SU-DHL-6 (cell line): ENCODE data around the gene CST8.

Experiments used
- EZH2phosphoT487 ChIP-seq: fragments of 200-600 bp; sonication (generic), shearing (Covaris generic); conservative IDR thresholded peaks from 2 replicates; pipeline ENCODE4 v1.6.1; 2018; ENCODE audit warnings: mild to moderate bottlenecking, antibody characterized with exemption, low read length, moderate library complexity, mixed read lengths
- TF ChIP-seq, protein P1 (sequence below): fragments of 200-600 bp; sonication (generic); IDR thresholded peaks from one replicate; pipeline ENCODE4 v1.5.1; 2017; ENCODE audit warnings: antibody characterized with exemption, mild to moderate bottlenecking, low read length, moderate library complexity; ENCODE audit not compliant: insufficient read depth, poor library complexity, severe bottlenecking

GRCh38 chr20:23453549-23454543 lies 37.1 kb upstream of the CST8 start:
- TF ChIP-seq, protein P1, sequence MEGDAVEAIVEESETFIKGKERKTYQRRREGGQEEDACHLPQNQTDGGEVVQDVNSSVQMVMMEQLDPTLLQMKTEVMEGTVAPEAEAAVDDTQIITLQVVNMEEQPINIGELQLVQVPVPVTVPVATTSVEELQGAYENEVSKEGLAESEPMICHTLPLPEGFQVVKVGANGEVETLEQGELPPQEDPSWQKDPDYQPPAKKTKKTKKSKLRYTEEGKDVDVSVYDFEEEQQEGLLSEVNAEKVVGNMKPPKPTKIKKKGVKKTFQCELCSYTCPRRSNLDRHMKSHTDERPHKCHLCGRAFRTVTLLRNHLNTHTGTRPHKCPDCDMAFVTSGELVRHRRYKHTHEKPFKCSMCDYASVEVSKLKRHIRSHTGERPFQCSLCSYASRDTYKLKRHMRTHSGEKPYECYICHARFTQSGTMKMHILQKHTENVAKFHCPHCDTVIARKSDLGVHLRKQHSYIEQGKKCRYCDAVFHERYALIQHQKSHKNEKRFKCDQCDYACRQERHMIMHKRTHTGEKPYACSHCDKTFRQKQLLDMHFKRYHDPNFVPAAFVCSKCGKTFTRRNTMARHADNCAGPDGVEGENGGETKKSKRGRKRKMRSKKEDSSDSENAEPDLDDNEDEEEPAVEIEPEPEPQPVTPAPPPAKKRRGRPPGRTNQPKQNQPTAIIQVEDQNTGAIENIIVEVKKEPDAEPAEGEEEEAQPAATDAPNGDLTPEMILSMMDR = no peak
- no peak for TF ChIP-seq EZH2phosphoT487
